Stimulated activated CD4-positive, alpha-beta T cell treated with anti-CD3 and anti-CD28 coated beads, Interleukin-15, amount 100 ng/mL, for 24 hours (primary cell): ENCODE measurements around the gene ZNF597.
A peak's percentile ranks its signal among the peaks of the same experiment; 100 is the strongest.
"Not testable (repeated sequence)": the region's sequence is repeated elsewhere in the genome, so short reads cannot be mapped to it uniquely, and the experiment has no call there.

ENCODE experiments used
- DNase-seq: peaks from one replicate; pipeline ENCODE4 v3.0.0-alpha.2; 2020

The ZNF597 gene

GRCh38 chr16:3475604-3476375 lies 32.5 kb upstream of the ZNF597 start:
- DNase-seq, result no peak

- not testable (repeated sequence) for DNase-seq
These were observed 31.6 kb upstream of the ZNF597 start for GRCh38 chr16:3474870-3475269.

GRCh38 chr16:3474136-3474779 lies 31.0 kb upstream of the ZNF597 start:
- no peak for DNase-seq

GRCh38 chr16:3473596-3473943 lies 30.3 kb upstream of the ZNF597 start:
- not testable (repeated sequence) for DNase-seq

GRCh38 chr16:3472878-3473595 lies 29.7 kb upstream of the ZNF597 start:
- no peak for DNase-seq

- no peak for DNase-seq
These were observed 28.3 kb upstream of the ZNF597 start for GRCh38 chr16:3471518-3472176.

GRCh38 chr16:3470723-3471122 lies 27.4 kb upstream of the ZNF597 start:
- no peak for DNase-seq

- DNase-seq, result no peak
These were observed 26.4 kb upstream of the ZNF597 start for GRCh38 chr16:3469736-3470135.

- DNase-seq, result no peak
These were observed 25.2 kb upstream of the ZNF597 start for GRCh38 chr16:3468501-3468900.

GRCh38 chr16:3467921-3468320 lies 24.6 kb upstream of the ZNF597 start:
- DNase-seq, result no peak

GRCh38 chr16:3467182-3467581 lies 23.9 kb upstream of the ZNF597 start:
- DNase-seq, result no peak

GRCh38 chr16:3465911-3466584 lies 22.7 kb upstream of the ZNF597 start:
- no peak for DNase-seq

GRCh38 chr16:3465301-3465700 lies 22.0 kb upstream of the ZNF597 start:
- no peak for DNase-seq

GRCh38 chr16:3461151-3461550 lies 17.8 kb upstream of the ZNF597 start:
- DNase-seq, result peak; percentile 27

GRCh38 chr16:3460585-3460984 lies 17.3 kb upstream of the ZNF597 start:
- DNase-seq, result no peak

- DNase-seq, result no peak
These were observed 16.8 kb upstream of the ZNF597 start for GRCh38 chr16:3460121-3460520.

GRCh38 chr16:3459401-3460090 lies 16.2 kb upstream of the ZNF597 start:
- DNase-seq, result peak; percentile 33

GRCh38 chr16:3458852-3459361 lies 15.6 kb upstream of the ZNF597 start:
- no peak for DNase-seq

- no peak for DNase-seq
These were observed 15.1 kb upstream of the ZNF597 start for GRCh38 chr16:3458278-3458851.

GRCh38 chr16:3457434-3458252 lies 14.3 kb upstream of the ZNF597 start:
- peak; percentile 92 for DNase-seq
